ENCODE data around the gene ARHGAP8. TPM values are rescaled to one million over a fixed set of nuclear protein-coding genes. Genes with fewer than 3 reads are reported as not detected.

Gene ARHGAP8
- polyA plus RNA-seq, 2 of the 4 experiments (the other 2 are of a cell fraction): 1.2 to 3.8 TPM

DNA sequence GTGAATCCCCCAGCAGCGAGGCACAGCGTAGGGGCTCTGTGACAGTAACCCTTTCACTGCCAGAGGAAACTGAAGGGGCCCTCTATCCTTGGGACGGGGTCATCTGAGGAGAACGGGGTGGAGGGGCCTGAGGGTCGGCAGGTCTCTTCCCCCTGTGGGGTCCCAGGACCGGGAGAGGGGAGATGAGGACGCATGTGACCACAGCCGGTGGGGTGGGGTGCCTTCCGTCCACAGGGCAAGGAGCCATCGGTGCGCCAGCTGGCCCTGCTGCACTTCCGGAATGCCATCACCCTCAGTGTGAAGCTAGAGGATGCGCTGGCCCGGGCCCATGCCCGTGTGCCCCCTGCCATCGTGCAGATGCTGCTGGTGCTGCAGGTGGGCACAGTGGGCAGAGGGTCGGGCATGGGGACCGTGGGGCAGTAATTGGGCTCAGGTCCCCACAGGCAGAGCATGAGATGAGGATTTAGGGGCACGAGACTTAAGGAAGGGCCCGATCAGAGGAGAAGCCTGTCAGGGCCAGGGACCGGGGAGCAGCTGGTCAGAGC lies 20.3 kb upstream of the ARHGAP8 start:
- Histone ChIP-seq H3K4me1 (no peaks in the 10 kb centered on the region), H3K27ac (no peak overlapping the region), H3K4me3 (no peak overlapping the region), H3K4me2 (no peak overlapping the region), H3K9me3 (no peaks in the 10 kb centered on the region)
- DNase-seq (ENCODE audit: low read depth in 1 of 2, low spot score in 1 of 2): no peak
- CTCF ChIA-PET: interaction anchor here (0.8 to 1.1 kb wide), 3 partner anchors 9 to 47 kb away, joined by 3 read pairs; no protein-coding TSS in a partner anchor
- ATAC-seq: no peak
- POLR2A ChIA-PET: no interaction called here
- FAIRE-seq: no peak
- no peak for TF ChIP-seq KDM5A (IDR thresholded peaks at IDR 0.05)
- TF ChIP-seq POLR2AphosphoS2 (conservative IDR thresholded peaks at IDR 0.05; ENCODE audit: low read length): no peak
- no peak for TF ChIP-seq CBX2 (IDR thresholded peaks at IDR 0.05; ENCODE audit: borderline replicate concordance, low read depth)
- TF ChIP-seq CEBPB (IDR thresholded peaks at IDR 0.05): no peak
- TF ChIP-seq ZC3H11A (IDR thresholded peaks at IDR 0.05): no peak
- TF ChIP-seq, protein P1, sequence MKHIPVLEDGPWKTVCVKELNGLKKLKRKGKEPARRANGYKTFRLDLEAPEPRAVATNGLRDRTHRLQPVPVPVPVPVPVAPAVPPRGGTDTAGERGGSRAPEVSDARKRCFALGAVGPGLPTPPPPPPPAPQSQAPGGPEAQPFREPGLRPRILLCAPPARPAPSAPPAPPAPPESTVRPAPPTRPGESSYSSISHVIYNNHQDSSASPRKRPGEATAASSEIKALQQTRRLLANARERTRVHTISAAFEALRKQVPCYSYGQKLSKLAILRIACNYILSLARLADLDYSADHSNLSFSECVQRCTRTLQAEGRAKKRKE (CRISPR knock-in tag; IDR thresholded peaks at IDR 0.05; ENCODE audit: low read depth): no peak
- TF ChIP-seq EHF (CRISPR knock-in tag; IDR thresholded peaks at IDR 0.05): no peak
- TF ChIP-seq, protein P2, sequence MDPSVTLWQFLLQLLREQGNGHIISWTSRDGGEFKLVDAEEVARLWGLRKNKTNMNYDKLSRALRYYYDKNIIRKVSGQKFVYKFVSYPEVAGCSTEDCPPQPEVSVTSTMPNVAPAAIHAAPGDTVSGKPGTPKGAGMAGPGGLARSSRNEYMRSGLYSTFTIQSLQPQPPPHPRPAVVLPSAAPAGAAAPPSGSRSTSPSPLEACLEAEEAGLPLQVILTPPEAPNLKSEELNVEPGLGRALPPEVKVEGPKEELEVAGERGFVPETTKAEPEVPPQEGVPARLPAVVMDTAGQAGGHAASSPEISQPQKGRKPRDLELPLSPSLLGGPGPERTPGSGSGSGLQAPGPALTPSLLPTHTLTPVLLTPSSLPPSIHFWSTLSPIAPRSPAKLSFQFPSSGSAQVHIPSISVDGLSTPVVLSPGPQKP (IDR thresholded peaks at IDR 0.05; ENCODE audit: low read depth, low read length): no peak
- TF ChIP-seq HOXB5 (CRISPR knock-in tag; IDR thresholded peaks at IDR 0.05): no peak
- TF ChIP-seq, protein P3, sequence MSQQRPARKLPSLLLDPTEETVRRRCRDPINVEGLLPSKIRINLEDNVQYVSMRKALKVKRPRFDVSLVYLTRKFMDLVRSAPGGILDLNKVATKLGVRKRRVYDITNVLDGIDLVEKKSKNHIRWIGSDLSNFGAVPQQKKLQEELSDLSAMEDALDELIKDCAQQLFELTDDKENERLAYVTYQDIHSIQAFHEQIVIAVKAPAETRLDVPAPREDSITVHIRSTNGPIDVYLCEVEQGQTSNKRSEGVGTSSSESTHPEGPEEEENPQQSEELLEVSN (IDR thresholded peaks at IDR 0.05; ENCODE audit: borderline replicate concordance, low read depth): no peak
- TF ChIP-seq MYC (IDR thresholded peaks at IDR 0.05; ENCODE audit: borderline replicate concordance, low read length): no peak
- TF ChIP-seq BHLHE40 (IDR thresholded peaks at IDR 0.05; ENCODE audit: low read depth, low read length): no peak
- TF ChIP-seq, protein P4, sequence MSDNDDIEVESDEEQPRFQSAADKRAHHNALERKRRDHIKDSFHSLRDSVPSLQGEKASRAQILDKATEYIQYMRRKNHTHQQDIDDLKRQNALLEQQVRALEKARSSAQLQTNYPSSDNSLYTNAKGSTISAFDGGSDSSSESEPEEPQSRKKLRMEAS (IDR thresholded peaks at IDR 0.05): no peak
- TF ChIP-seq HOXB13 (CRISPR knock-in tag; IDR thresholded peaks at IDR 0.05; ENCODE audit: low read depth): no peak
- no peak for TF ChIP-seq FOSL2 (IDR thresholded peaks at IDR 0.05)
- no peak for TF ChIP-seq FOSL2 (CRISPR knock-in tag; IDR thresholded peaks at IDR 0.05)
- TF ChIP-seq FOXS1 (CRISPR knock-in tag; IDR thresholded peaks at IDR 0.05): no peak
- no peak for TF ChIP-seq MAFK (IDR thresholded peaks at IDR 0.05; ENCODE audit: partially characterized antibody)
- 94% methylated on average over 9 of the region's 21 CpGs for WGBS (ENCODE audit: missing lambda C conversion rate)

DNA sequence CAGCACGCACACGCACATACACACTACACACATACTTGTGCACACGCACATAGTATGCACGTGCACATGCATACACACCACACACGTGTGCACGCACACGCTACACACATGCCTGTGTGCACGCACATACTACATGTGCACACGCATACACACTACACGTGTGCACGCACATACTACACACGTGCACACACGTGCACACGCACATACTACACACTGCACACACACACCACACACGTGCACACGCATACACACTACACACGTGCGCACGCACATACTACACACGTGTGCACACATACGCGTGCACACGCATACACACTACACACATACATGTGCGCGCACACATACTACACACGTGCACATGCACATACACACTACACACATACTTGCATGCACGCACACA lies 19.7 kb upstream of the ARHGAP8 start:
- Histone ChIP-seq H3K9me3 (no peaks in the 10 kb centered on the region), H3K27ac (no peak overlapping the region), H3K4me3 (no peak overlapping the region), H3K4me2 (no peak overlapping the region), H3K4me1 (no peaks in the 10 kb centered on the region)
- ATAC-seq (no peak), DNase-seq (ENCODE audit: low read depth in 1 of 2, low spot score in 1 of 2) (no peak), FAIRE-seq (no peak)
- POLR2A ChIA-PET: no interaction called here
- WGBS (ENCODE audit: missing lambda C conversion rate): 93% methylated on average over 25 of the region's 27 CpGs
- CTCF ChIA-PET: interaction anchor here (1.1 kb wide), 1 partner anchor 34 kb away, joined by 3 read pairs; no protein-coding TSS in a partner anchor
- TF ChIP-seq EHMT2 (IDR thresholded peaks at IDR 0.05; ENCODE audit: low read depth) (no peak), MYC (IDR thresholded peaks at IDR 0.05; ENCODE audit: borderline replicate concordance, low read length) (no peak), TP53 (CRISPR knock-in tag; IDR thresholded peaks at IDR 0.05) (no peak), POLR2A (IDR thresholded peaks at IDR 0.05; ENCODE audit: low read length) (no peak), FOSL2 (IDR thresholded peaks at IDR 0.05) (no peak), FOSL2 (CRISPR knock-in tag; IDR thresholded peaks at IDR 0.05) (no peak), HDAC2 (IDR thresholded peaks at IDR 0.05) (no peak), JUN (IDR thresholded peaks at IDR 0.05) (no peak)
- TF ChIP-seq, protein P5, sequence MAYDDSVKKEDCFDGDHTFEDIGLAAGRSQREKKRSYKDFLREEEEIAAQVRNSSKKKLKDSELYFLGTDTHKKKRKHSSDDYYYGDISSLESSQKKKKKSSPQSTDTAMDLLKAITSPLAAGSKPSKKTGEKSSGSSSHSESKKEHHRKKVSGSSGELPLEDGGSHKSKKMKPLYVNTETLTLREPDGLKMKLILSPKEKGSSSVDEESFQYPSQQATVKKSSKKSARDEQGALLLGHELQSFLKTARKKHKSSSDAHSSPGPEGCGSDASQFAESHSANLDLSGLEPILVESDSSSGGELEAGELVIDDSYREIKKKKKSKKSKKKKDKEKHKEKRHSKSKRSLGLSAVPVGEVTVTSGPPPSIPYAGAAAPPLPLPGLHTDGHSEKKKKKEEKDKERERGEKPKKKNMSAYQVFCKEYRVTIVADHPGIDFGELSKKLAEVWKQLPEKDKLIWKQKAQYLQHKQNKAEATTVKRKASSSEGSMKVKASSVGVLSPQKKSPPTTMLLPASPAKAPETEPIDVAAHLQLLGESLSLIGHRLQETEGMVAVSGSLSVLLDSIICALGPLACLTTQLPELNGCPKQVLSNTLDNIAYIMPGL (CRISPR knock-in tag; IDR thresholded peaks at IDR 0.05; ENCODE audit: borderline replicate concordance): no peak

Data from A549 (cell line).